OCI-LY3 (cell line): ENCODE results near the gene SULF2.

Experiments used
- H2AFZ ChIP-seq: fragments of 200-600, 300-600 bp; shearing (Covaris generic); 2 replicates; pipeline ENCODE4 v1.6.0; 2014; ENCODE audit warnings: antibody characterized with exemption, low read depth, low read length
- H3K27ac ChIP-seq: fragments of 200-600, 300-600 bp; sonication (generic); 2 replicates; pipeline ENCODE4 v1.5.1; 2014; ENCODE audit warnings: mild to moderate bottlenecking, low read length, moderate library complexity, mixed read lengths
- H3K27me3 ChIP-seq: fragments of 200-600, 300-600 bp; sonication (generic); 2 replicates; pipeline ENCODE4 v1.6.1; 2014; ENCODE audit warnings: low read depth, low read length, mixed read lengths
- H3K36me3 ChIP-seq: fragments of 200-600, 300-600 bp; sonication (generic); replicated peaks from 2 replicates; pipeline ENCODE3; 2014; ENCODE audit warnings: low read depth, low read length, mixed read lengths
- H3K4me1 ChIP-seq: fragments of 300-600, 200-600 bp; sonication (generic); 2 replicates; pipeline ENCODE4 v1.6.1; 2014; ENCODE audit warnings: low read length, mixed read lengths
- H3K4me2 ChIP-seq: fragments of 200-600, 300-600 bp; sonication (generic); 2 replicates; pipeline ENCODE4 v1.6.1; 2014; ENCODE audit warnings: low read length, mixed read lengths
- H3K4me3 ChIP-seq: fragments of 300-600, 200-600 bp; sonication (generic); 2 replicates; pipeline ENCODE4 v1.5.1; 2014; ENCODE audit warnings: antibody characterized with exemption, mild to moderate bottlenecking, low read length, moderate library complexity
- H3K79me2 ChIP-seq: fragments of 300-600, 200-600 bp; shearing (Covaris generic); 2 replicates; pipeline ENCODE4 v1.6.1; 2014; ENCODE audit warnings: mild to moderate bottlenecking, low read length, mixed read lengths
- H3K9ac ChIP-seq: fragments of 300-600, 200-600 bp; shearing (Covaris generic); 2 replicates; pipeline ENCODE4 v1.6.0; 2014; ENCODE audit warnings: mild to moderate bottlenecking, low read length, moderate library complexity
- H3K9me3 ChIP-seq: fragments of 200-600, 300-600 bp; shearing (Covaris generic); 2 replicates; pipeline ENCODE4 v1.6.1; 2014; ENCODE audit warnings: low read length, mixed read lengths; ENCODE audit not compliant: insufficient read depth
- H4K20me1 ChIP-seq: fragments of 200-600, 300-600 bp; sonication (generic); 2 replicates; pipeline ENCODE4 v1.6.1; 2016; ENCODE audit warnings: low read length, mixed read lengths; ENCODE audit not compliant: insufficient read depth
- CTCF ChIP-seq: fragments of 200-600, 300-600 bp; sonication (generic); IDR thresholded peaks from 2 replicates; pipeline ENCODE4 v1.5.1; 2014; ENCODE audit warnings: antibody characterized with exemption, low read length, low read depth
- EZH2phosphoT487 ChIP-seq: fragments of 200-600 bp; shearing (Covaris generic); IDR thresholded peaks from 2 replicates; pipeline ENCODE4 v1.6.1; 2018; ENCODE audit warnings: antibody characterized with exemption, mixed run types, low read depth

The SULF2 gene

GRCh38 chr20:47682916-47683315, 102.4 kb downstream of the SULF2 start:
- Histone ChIP-seq H3K27ac (no peak overlapping the region), H3K4me1 (no peaks in the 10 kb centered on the region)

GRCh38 chr20:47682028-47682783, 103.1 kb downstream of the SULF2 start:
- TF ChIP-seq EZH2phosphoT487, result no peak
- no peak for TF ChIP-seq CTCF
- H3K9me3 ChIP-seq, result no peaks in the 10 kb centered on the region
- no peaks in the 10 kb centered on the region for H4K20me1 ChIP-seq

More at GRCh38 chr20:47682916-47683315, 102.4 kb downstream of the SULF2 start:
- Histone ChIP-seq H4K20me1 (no peaks in the 10 kb centered on the region), H3K27me3 (peaks cover 4% of the 10 kb centered on the region), H2AFZ (no peak overlapping the region), H3K36me3 (no peaks in the 10 kb centered on the region), H3K4me3 (no peak overlapping the region), H3K9ac (no peak overlapping the region), H3K79me2 (no peaks in the 10 kb centered on the region), H3K4me2 (no peak overlapping the region), H3K9me3 (no peaks in the 10 kb centered on the region)
- TF ChIP-seq EZH2phosphoT487, result no peak
- TF ChIP-seq CTCF, result no peak

GRCh38 chr20:47680804-47681529, 104.3 kb downstream of the SULF2 start:
- Histone ChIP-seq H3K27me3 (peaks cover 4% of the 10 kb centered on the region), H3K36me3 (no peaks in the 10 kb centered on the region), H4K20me1 (no peaks in the 10 kb centered on the region), H3K4me3 (no peak overlapping the region), H2AFZ (no peak overlapping the region), H3K79me2 (no peaks in the 10 kb centered on the region), H3K27ac (no peak overlapping the region), H3K4me1 (no peaks in the 10 kb centered on the region), H3K9me3 (no peaks in the 10 kb centered on the region), H3K9ac (no peak overlapping the region), H3K4me2 (no peak overlapping the region)
- TF ChIP-seq CTCF, result no peak
- no peak for TF ChIP-seq EZH2phosphoT487

More at GRCh38 chr20:47682028-47682783, 103.1 kb downstream of the SULF2 start:
- H3K9ac ChIP-seq, result no peak overlapping the region
- no peak overlapping the region for H3K4me3 ChIP-seq
- H3K36me3 ChIP-seq, result no peaks in the 10 kb centered on the region
- H3K79me2 ChIP-seq, result no peaks in the 10 kb centered on the region
- H2AFZ ChIP-seq, result no peak overlapping the region
- H3K4me2 ChIP-seq, result no peak overlapping the region
- H3K27ac ChIP-seq, result no peak overlapping the region
- H3K4me1 ChIP-seq, result no peaks in the 10 kb centered on the region
- H3K27me3 ChIP-seq, result peaks cover 4% of the 10 kb centered on the region

GRCh38 chr20:47679462-47679861, 105.8 kb downstream of the SULF2 start:
- H3K4me2 ChIP-seq, result no peak overlapping the region
- H3K79me2 ChIP-seq, result no peaks in the 10 kb centered on the region
- H3K9me3 ChIP-seq, result no peaks in the 10 kb centered on the region
- no peak for TF ChIP-seq CTCF
- TF ChIP-seq EZH2phosphoT487, result no peak
- H2AFZ ChIP-seq, result no peak overlapping the region
- no peaks in the 10 kb centered on the region for H3K4me1 ChIP-seq
- H3K27me3 ChIP-seq, result no peaks in the 10 kb centered on the region
- H3K9ac ChIP-seq, result no peak overlapping the region
- H3K27ac ChIP-seq, result no peak overlapping the region
- no peaks in the 10 kb centered on the region for H4K20me1 ChIP-seq
- H3K36me3 ChIP-seq, result no peaks in the 10 kb centered on the region
- H3K4me3 ChIP-seq, result no peak overlapping the region
